ENCODE data around the gene TADA2B. TPM values are rescaled to one million over a fixed set of nuclear protein-coding genes. Genes with fewer than 3 reads are reported as not detected.

TADA2B gene
- total and polyA plus RNA-seq, 9 of the 15 experiments (the other 6 are each of a cell fraction or from before 2014, with no cell fraction given) = 0.55 to 12.2 (median 7.5) TPM

DNA sequence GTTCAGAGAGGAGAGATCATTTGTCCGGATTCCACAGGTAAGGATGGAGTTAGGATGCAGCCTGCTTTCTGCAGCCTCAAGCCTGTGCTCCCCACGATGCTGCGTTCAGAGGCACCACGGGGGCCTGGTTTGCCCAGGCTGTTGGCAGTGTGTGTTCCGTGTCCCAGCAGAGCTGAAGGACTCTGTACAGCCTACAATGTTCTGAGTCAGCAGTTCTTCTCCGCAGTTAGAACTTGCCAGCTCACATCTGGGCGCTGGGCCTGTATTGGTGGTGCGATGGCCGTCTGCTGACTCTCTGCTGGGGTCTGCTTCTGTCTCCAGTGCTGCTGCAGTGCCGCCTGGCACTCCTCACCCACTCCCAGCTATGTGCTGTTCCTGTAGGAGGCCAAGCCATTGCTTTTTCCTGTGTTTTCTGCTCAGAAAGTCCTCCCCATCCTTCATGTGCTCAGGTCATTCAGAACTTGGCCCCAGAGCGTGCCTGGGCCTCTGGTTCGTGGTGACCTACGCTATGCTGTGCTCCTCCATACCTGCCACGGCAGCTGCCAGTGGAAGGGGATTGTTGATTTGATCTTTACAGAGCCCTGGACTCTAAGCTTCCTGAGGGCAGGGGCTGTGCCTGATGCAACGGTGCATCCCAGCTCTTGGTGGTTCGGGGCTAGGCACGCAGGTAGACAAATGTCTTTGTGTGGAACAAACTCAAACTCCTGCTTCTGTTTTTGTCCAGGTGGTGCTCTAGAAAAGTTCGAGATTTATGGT, 42.6 kb upstream of the TADA2B start:
- DNase-seq (ENCODE audit: extremely low read depth in 1 of 4, low spot score in 3 of 4) (no peak), FAIRE-seq (no peak), ATAC-seq (no peak)
- peaks cover 86% of the 10 kb centered on the region for H3K36me3 ChIP-seq (ENCODE audit: control insufficient read depth, insufficient read depth, low read length)
- TF ChIP-seq C11orf30 (IDR thresholded peaks at IDR 0.05; ENCODE audit: low read depth) = peak; percentile 54
- TF ChIP-seq ZNF316 (IDR thresholded peaks at IDR 0.05) = peak; percentile 42; the same call in 1 of the 2 replicates
- TF ChIP-seq KAT2B (IDR thresholded peaks at IDR 0.05; ENCODE audit: low read depth, low read length) = no peak
- peak; percentile 32 for TF ChIP-seq RBM22 (IDR thresholded peaks at IDR 0.05; ENCODE audit: low read depth, low read length, poor library complexity, severe bottlenecking)
- TF ChIP-seq MED1 (CRISPR knock-in tag; IDR thresholded peaks at IDR 0.05; ENCODE audit: borderline replicate concordance) = no peak
- TF ChIP-seq MAFG (tag; conservative IDR thresholded peaks at IDR 0.05) = peak; percentile 27; the same call in 1 of the 2 replicates
- H3K9me1 ChIP-seq (ENCODE audit: control insufficient read depth, insufficient read depth, low read length) = no peaks in the 10 kb centered on the region
- H3K27ac ChIP-seq (ENCODE audit: extremely low read depth, low read depth, low read length) = no peak overlapping the region; the same call in 2 of the 3 replicates
- H3K4me3 ChIP-seq = no peak overlapping the region
- BruUV-seq (replicated peaks) = no TSS peak
- H3K27me3 ChIP-seq (ENCODE audit: control insufficient read depth in 2 of 2, insufficient read depth in 2 of 2, low read length in 2 of 2) = no peaks in the 10 kb centered on the region
- in situ Hi-C loops (cut with MboI) (no loop called here), intact Hi-C loops (cut with micrococcal nuclease) (no loop called here)
- 97% methylated on average over 17 of the region's 18 CpGs for WGBS (ENCODE audit: insufficient coverage, low coverage, missing lambda C conversion rate)
- H2AFZ ChIP-seq (ENCODE audit: low read depth, low read length) = no peak overlapping the region
- no peak overlapping the region; a peak in 1 of 4 replicates for H3K9ac ChIP-seq (ENCODE audit: insufficient read depth in 1 of 2, low read depth in 2 of 2, low read length in 2 of 2)
- H4K20me1 ChIP-seq (replicated peaks; ENCODE audit: control insufficient read depth, insufficient read depth, low read length) = 0 out of 2 replicates have a peak, but pooled peaks cover 2% of the 10 kb centered on the region
- H3K4me2 ChIP-seq (ENCODE audit: insufficient read depth, low read length) = no peak overlapping the region
- H3K9me3 ChIP-seq (replicated peaks; ENCODE audit: control insufficient read depth, insufficient read depth, low read depth, low read length) = no peaks in the 10 kb centered on the region
- ChIA-PET POLR2A (interaction anchor here (0.7 to 1.6 kb wide), 5 partner anchors 8 to 68 kb away, joined by 3 to 5 read pairs (median 4); no protein-coding TSS in a partner anchor), CTCF (ENCODE audit: low intra/inter-chr PET ratio) (no interaction called here)
- H3K79me2 ChIP-seq (ENCODE audit: control insufficient read depth, insufficient read depth, low read length) = no peaks in the 10 kb centered on the region
- H3K4me1 ChIP-seq (replicated peaks in 1 of 2; ENCODE audit: control insufficient read depth in 2 of 2, insufficient read depth in 2 of 2, low read length in 2 of 2) = peaks cover 0 to 12% of the 10 kb centered on the region in 2 experiments; a peak in 2 of 5 replicates

Data from K562 (cell line).